Tibial artery (tissue), 4 donors: ENCODE results near the gene TTC7B.

Experiments
- DNase-seq, 2 donors: peaks; one replicate each; pipeline ENCODE4 v3.0.0-alpha.2; 2019
- H3K27ac ChIP-seq, 2 donors: fragments of 200-600 bp; sonication (generic) in 1 of 2; 1 replicate in 1 of 2; 2 replicates in 1 of 2; pipeline ENCODE4 v1.5.1; 2018 to 2019; ENCODE audit warnings: mild to moderate bottlenecking in 1 of 2
- H3K27me3 ChIP-seq, 2 donors: fragments of 200-600 bp; sonication (generic) in 1 of 2; one replicate each; pipeline versions ENCODE4 v1.5.1 to v1.6.0; 2016 to 2019
- H3K36me3 ChIP-seq, 3 donors: fragments of 200-600 bp; sonication (generic) in 2 of 3; one replicate each; pipeline ENCODE4 v1.5.1; 2016 to 2019; ENCODE audit warnings: mild to moderate bottlenecking in 2 of 3
- H3K4me1 ChIP-seq, 4 donors: fragments of 200-600 bp; sonication (generic) in 2 of 4; 1 replicate in 3 of 4; 2 replicates in 1 of 4; pipeline ENCODE4 v1.5.1; 2016 to 2019
- H3K4me3 ChIP-seq, 2 donors: fragments of 200-600 bp; sonication (generic) in 1 of 2; 1 replicate in 1 of 2; 2 replicates in 1 of 2; pipeline ENCODE4 v1.5.1; 2018 to 2019; ENCODE audit warnings: mild to moderate bottlenecking in 2 of 2
- H3K9me3 ChIP-seq, 3 donors: fragments of 200-600 bp; sonication (generic) in 1 of 3; one replicate each; pipeline ENCODE4 v1.5.1; 2016 to 2019
- intact Hi-C: fragments of 100-400 bp; cut with DNase I; formaldehyde crosslinking; loops from one replicate; pipeline ENCODE4 v1.15.0; 2023; ENCODE audit warnings: low total_unique reads
- TF ChIP-seq, protein P1 (sequence below), 2 experiments: fragments of 200-600 bp in 1 of 2; fragments of 450-650 bp in 1 of 2; IDR thresholded peaks; one replicate each; pipeline ENCODE4 v1.5.1; 2017 to 2019; ENCODE audit warnings: antibody characterized with exemption in 2 of 2, mild to moderate bottlenecking in 1 of 2, moderate library complexity in 1 of 2

TTC7B gene

DNA sequence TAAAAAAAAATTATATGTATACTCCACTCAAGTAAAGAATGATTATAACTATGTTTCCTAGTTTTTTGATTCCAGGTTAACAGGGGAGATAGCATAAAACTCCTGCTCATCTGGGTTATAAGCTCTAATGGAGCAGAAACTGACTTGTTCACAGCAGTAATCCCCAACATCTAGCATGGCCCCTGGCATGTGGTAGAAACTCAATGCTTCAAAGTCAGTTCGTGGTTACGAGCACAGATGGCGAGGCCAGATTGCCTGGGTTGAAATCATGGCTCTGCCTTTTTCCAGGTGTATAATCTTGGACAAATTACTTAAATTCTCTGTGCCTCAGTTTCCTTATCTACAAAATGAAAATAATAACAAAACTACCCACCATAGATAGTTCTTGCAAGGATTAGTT, 183.8 kb downstream of the TTC7B start:
- Histone ChIP-seq H3K36me3 (no peaks in the 10 kb centered on the region), H3K4me3 (no peak overlapping the region), H3K27ac (no peak overlapping the region), H3K4me1 (peaks cover 0 to 22% (median 14%) of the 10 kb centered on the region in 4 donors), H3K27me3 (no peaks in the 10 kb centered on the region), H3K9me3 (no peaks in the 10 kb centered on the region)
- TF ChIP-seq, protein P1, sequence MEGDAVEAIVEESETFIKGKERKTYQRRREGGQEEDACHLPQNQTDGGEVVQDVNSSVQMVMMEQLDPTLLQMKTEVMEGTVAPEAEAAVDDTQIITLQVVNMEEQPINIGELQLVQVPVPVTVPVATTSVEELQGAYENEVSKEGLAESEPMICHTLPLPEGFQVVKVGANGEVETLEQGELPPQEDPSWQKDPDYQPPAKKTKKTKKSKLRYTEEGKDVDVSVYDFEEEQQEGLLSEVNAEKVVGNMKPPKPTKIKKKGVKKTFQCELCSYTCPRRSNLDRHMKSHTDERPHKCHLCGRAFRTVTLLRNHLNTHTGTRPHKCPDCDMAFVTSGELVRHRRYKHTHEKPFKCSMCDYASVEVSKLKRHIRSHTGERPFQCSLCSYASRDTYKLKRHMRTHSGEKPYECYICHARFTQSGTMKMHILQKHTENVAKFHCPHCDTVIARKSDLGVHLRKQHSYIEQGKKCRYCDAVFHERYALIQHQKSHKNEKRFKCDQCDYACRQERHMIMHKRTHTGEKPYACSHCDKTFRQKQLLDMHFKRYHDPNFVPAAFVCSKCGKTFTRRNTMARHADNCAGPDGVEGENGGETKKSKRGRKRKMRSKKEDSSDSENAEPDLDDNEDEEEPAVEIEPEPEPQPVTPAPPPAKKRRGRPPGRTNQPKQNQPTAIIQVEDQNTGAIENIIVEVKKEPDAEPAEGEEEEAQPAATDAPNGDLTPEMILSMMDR (IDR thresholded peaks at IDR 0.05), result no peak
- intact Hi-C loops, result no loop called here
- DNase-seq, result no peak

DNA sequence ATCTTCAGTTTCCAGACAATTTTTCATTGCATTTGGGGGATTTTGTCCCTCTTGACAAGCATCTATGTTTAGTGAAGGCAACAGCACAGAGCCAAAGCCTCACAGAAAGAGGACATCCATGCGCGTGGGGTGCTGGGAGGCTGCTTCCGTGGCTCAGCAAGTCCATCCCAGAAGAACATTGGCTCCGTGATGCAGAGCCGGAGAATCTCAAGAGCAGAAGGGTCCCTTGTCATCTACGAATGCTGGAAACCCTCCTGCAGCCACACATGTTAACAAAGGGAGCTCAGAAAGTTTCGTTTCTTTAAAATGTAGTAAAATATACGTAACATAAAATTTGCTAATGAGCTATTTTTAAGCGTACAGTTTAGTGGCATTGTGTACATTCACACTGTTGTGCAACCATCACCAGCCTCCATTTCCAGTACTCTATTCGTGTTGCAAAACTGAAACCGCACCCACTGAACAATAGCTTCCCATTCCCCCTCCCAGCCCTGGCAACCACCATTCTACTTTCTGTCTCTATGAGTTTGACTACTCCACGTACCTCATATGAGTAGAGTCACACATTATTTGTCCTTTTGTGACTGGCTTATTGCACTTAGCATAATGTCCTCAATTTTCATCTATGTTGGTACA, 185.9 kb downstream of the TTC7B start:
- DNase-seq, result peak in 1 of 2 donors; percentile 47
- Histone ChIP-seq H3K27me3 (no peaks in the 10 kb centered on the region), H3K4me3 (no peak overlapping the region)

DNA sequence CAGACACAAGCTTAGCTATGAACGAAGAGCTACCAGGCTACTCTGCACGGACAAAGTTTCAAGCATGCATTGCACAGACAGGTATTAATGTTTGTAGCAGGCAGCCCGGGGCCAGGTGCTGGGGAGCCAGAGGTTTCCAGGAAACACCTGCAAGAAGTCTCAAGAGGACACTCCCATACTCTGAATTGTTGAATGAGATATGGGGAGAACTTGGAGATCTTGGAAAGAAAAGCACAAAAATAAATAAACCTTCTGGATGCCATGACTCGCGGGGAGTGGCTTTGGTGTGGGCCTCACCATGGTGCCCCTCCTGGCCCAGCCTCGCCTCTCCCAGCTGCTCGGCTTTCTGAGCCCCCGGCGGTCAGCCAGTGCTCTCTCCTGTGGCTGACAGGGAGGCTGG, 186.8 kb downstream of the TTC7B start:
- TF ChIP-seq, protein P1 (IDR thresholded peaks at IDR 0.05), result no peak
- DNase-seq, result no peak
- no peaks in the 10 kb centered on the region for H3K36me3 ChIP-seq
- H3K27ac ChIP-seq, result no peak overlapping the region
- intact Hi-C loops, result loop anchor here (10.0 kb wide), 1 partner anchor 45 kb away; no protein-coding TSS in a partner anchor
- no peaks in the 10 kb centered on the region for H3K9me3 ChIP-seq
- H3K4me1 ChIP-seq, result peaks cover 4 to 51% (median 37%) of the 10 kb centered on the region in 4 donors
- no peaks in the 10 kb centered on the region for H3K27me3 ChIP-seq
- H3K4me3 ChIP-seq, result no peak overlapping the region

More for the DNA sequence above, 185.9 kb downstream of the TTC7B start:
- Histone ChIP-seq H3K4me1 (peaks cover 0 to 43% (median 30%) of the 10 kb centered on the region in 4 donors), H3K9me3 (no peaks in the 10 kb centered on the region), H3K27ac (no peak overlapping the region), H3K36me3 (no peaks in the 10 kb centered on the region)
- intact Hi-C loops, result no loop called here
- TF ChIP-seq, protein P1 (IDR thresholded peaks at IDR 0.05), result no peak

DNA sequence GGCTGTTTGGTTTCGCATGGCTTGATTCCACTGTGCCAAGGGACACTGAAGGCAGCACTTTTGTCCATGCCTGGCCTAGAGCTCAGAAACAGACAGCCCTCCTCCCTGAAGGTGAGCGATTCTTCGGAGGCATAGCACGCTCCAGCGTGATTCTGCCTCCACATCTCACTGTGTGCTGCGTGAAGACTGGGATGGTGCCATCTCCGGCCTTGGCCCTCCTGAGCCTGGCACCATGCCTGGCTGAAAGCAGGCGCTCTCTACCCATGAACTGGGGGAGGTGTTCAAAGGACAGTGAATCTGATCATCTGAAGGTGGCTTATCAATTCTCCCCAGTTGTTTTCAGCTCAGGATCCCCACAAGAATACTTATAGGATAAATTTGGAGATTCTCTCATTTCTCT, 187.4 kb downstream of the TTC7B start:
- TF ChIP-seq, protein P1 (IDR thresholded peaks at IDR 0.05), result no peak
- peak overlapping the region in 1 of 2 donors; percentile 53 for H3K27ac ChIP-seq
- H3K4me3 ChIP-seq, result no peak overlapping the region
- intact Hi-C loops, result loop anchor here (10.0 kb wide), 1 partner anchor 46 kb away; no protein-coding TSS in a partner anchor
- H3K36me3 ChIP-seq, result no peaks in the 10 kb centered on the region
- peaks cover 5 to 57% (median 38%) of the 10 kb centered on the region in 4 donors for H3K4me1 ChIP-seq
- H3K9me3 ChIP-seq, result no peaks in the 10 kb centered on the region
- no peak for DNase-seq
- H3K27me3 ChIP-seq, result no peaks in the 10 kb centered on the region

DNA sequence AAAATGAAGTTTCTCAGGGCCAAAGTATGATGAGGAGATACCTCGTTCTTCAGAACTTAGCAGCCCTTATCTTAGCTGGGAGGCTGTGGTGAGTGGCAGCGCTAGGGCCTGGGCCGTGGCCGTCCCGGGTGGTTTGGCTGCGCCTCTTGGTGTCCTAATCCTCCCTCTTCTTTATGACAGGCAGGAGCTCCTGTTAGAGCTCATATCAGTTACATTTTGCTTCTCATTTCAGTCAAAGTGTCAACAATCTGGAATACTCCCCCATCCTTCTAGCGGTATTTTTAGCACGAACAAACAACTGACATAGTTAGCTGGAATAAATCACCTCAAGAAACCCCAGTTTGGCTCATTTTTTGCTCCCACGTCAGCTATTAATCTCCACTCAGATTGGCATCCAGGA, 188.8 kb downstream of the TTC7B start:
- Histone ChIP-seq H3K27ac (peak overlapping the region; percentile 53 to 61), H3K36me3 (no peaks in the 10 kb centered on the region), H3K27me3 (no peaks in the 10 kb centered on the region), H3K4me3 (no peak overlapping the region), H3K4me1 (peaks cover 5 to 57% (median 38%) of the 10 kb centered on the region in 4 donors), H3K9me3 (no peaks in the 10 kb centered on the region)
- DNase-seq, result no peak
- TF ChIP-seq, protein P1 (IDR thresholded peaks at IDR 0.05), result no peak
- intact Hi-C loops, result loop anchor here (10.0 kb wide), 1 partner anchor 47 kb away; no protein-coding TSS in a partner anchor
